K562 (cell line): ENCODE results near the gene HMG20B. TPM values are rescaled to one million over a fixed set of nuclear protein-coding genes. Genes with fewer than 3 reads are reported as not detected.
A peak's percentile ranks its signal among the peaks of the same experiment; 100 is the strongest.

Source experiments
- ETS2 ChIP-seq: IDR thresholded peaks from 2 replicates; pipeline ENCODE4 v1.6.1; 2016; ENCODE audit warnings: borderline replicate concordance, missing genetic modification characterization, mild to moderate bottlenecking, moderate library complexity, missing compliant biosample characterization; ENCODE audit not compliant: poor library complexity, severe bottlenecking
- GABPB1 ChIP-seq: sonication (generic); formaldehyde crosslinking; IDR thresholded peaks from 2 replicates; pipeline ENCODE4 v1.8.0; 2022; ENCODE audit warnings: mild to moderate bottlenecking, missing genetic modification reagents
- HIVEP1 ChIP-seq: fragments of 250-450 bp; sonication (Bioruptor Pico); IDR thresholded peaks from 2 replicates; pipeline ENCODE4 v1.4.0; 2020; ENCODE audit warnings: mild to moderate bottlenecking
- KAT2B ChIP-seq: IDR thresholded peaks from one replicate; pipeline ENCODE4 v1.6.1; 2012; ENCODE audit warnings: low read depth, mild to moderate bottlenecking, control low read depth, inconsistent platforms, low read length, moderate library complexity
- KAT7 ChIP-seq: sonication (generic); formaldehyde crosslinking; IDR thresholded peaks from 2 replicates; pipeline ENCODE4 v1.8.0; 2022; ENCODE audit warnings: missing genetic modification reagents, mild to moderate bottlenecking, borderline replicate concordance
- KAT8 ChIP-seq: fragments of 450-650 bp; IDR thresholded peaks from 2 replicates; pipeline ENCODE4 v1.6.1; 2016; ENCODE audit warnings: low read depth, mild to moderate bottlenecking
- KDM1A ChIP-seq, 2 experiments: fragments of 450-650 bp; IDR thresholded peaks; 2 replicates each; pipeline ENCODE4 v1.6.1; 2016; ENCODE audit warnings: mild to moderate bottlenecking in 2 of 2
- MCM3 ChIP-seq: fragments of 450-650 bp; IDR thresholded peaks from 2 replicates; pipeline ENCODE4 v1.6.1; 2016
- PRPF4 ChIP-seq: fragments of 200-400 bp; formaldehyde crosslinking; IDR thresholded peaks from one replicate; pipeline ENCODE4 v1.6.1; 2017; ENCODE audit warnings: low read length, low read depth, mild to moderate bottlenecking; ENCODE audit not compliant: insufficient read depth, poor library complexity, severe bottlenecking
- PTBP1 ChIP-seq: fragments of 200-400 bp; formaldehyde crosslinking; IDR thresholded peaks from 2 replicates; pipeline ENCODE4 v1.6.1; 2017; ENCODE audit warnings: low read depth, low read length
- SAFB2 ChIP-seq: fragments of 200-400 bp; formaldehyde crosslinking; IDR thresholded peaks from 2 replicates; pipeline ENCODE4 v1.6.1; 2018; ENCODE audit warnings: borderline replicate concordance, low read length, low read depth, moderate library complexity; ENCODE audit not compliant: severe bottlenecking
- SP2 ChIP-seq: IDR thresholded peaks from 2 replicates; pipeline ENCODE4 v1.6.1; 2011; ENCODE audit warnings: mild to moderate bottlenecking, low read depth, low read length, moderate library complexity; ENCODE audit not compliant: poor library complexity, severe bottlenecking; ENCODE audit errors: extremely low read depth
- ZBTB7A ChIP-seq: IDR thresholded peaks from 2 replicates; pipeline ENCODE4 v1.6.1; 2011; ENCODE audit warnings: low read depth, mild to moderate bottlenecking, low read length, moderate library complexity, borderline replicate concordance; ENCODE audit not compliant: control insufficient read depth
- ZNF184 ChIP-seq: sonication (generic); formaldehyde crosslinking; IDR thresholded peaks from 2 replicates; pipeline ENCODE4 v1.5.0; 2020; ENCODE audit warnings: missing genetic modification reagents
- polyA plus RNA-seq, 8 experiments: library from polyadenylated mRNA; depleted of rRNA in 4 of 8; stranded (reverse) in 5 of 8; unstranded in 3 of 8; fragments of >200 nt; fragmentation: Nextera tagmentation in 2 of 8; fragmentation: Illumina TruSeq in 1 of 8; extraction: Ambion mirVana in 2 of 8; extraction: Trizol in 1 of 8; gene quantifications; 2 replicates each; pipeline versions ENCODE4 v1.2.1 to v1.2.3, GENCODE V29; 2011 to 2014; ENCODE audit warnings: inconsistent platforms in 1 of 8, missing spikeins in 1 of 8
- total RNA-seq, 7 experiments: library from RNA; depleted of rRNA in 6 of 7; stranded (reverse); fragments of >200 nt in 6 of 7; fragmentation: Illumina TruSeq in 2 of 7; extraction: Trizol in 2 of 7; gene quantifications; 2 replicates each; pipeline versions ENCODE4 v1.2.1 to v1.2.3, GENCODE V29; 2011 to 2021; ENCODE audit warnings: low replicate concordance in 1 of 7
- TF ChIP-seq, protein P1 (sequence below): fragments of 450-650 bp; IDR thresholded peaks from 2 replicates; pipeline ENCODE4 v1.6.1; 2016
- TF ChIP-seq, protein P2 (sequence below): fragments of 450-650 bp; formaldehyde crosslinking; IDR thresholded peaks from 2 replicates; pipeline ENCODE4 v1.4.0; 2020; ENCODE audit warnings: mild to moderate bottlenecking
- TF ChIP-seq, protein P3 (sequence below): sonication (generic); formaldehyde crosslinking; IDR thresholded peaks from 2 replicates; pipeline ENCODE4 v1.8.1; 2023; ENCODE audit warnings: mild to moderate bottlenecking, missing genetic modification reagents, moderate library complexity
- TF ChIP-seq, protein P4 (sequence below): fragments of 200-800 bp; sonication (Bioruptor generic); IDR thresholded peaks from 2 replicates; pipeline ENCODE4 v1.6.1; 2017; ENCODE audit warnings: missing genetic modification characterization, missing compliant biosample characterization
- TF ChIP-seq, protein P5 (sequence below): fragments of 450-650 bp; IDR thresholded peaks from one replicate; pipeline ENCODE4 v1.6.1; 2018; ENCODE audit warnings: mild to moderate bottlenecking, moderate library complexity; ENCODE audit not compliant: partially characterized antibody
- TF ChIP-seq, protein P6 (sequence below): fragments of 250-450 bp; sonication (Bioruptor Pico); IDR thresholded peaks from 2 replicates; pipeline ENCODE4 v1.5.0; 2021

The HMG20B gene
- total and polyA plus RNA-seq, 9 of the 15 experiments (the other 6 are each of a cell fraction or from before 2014, with no cell fraction given): 0.35 to 172 (median 38.6) TPM

DNA sequence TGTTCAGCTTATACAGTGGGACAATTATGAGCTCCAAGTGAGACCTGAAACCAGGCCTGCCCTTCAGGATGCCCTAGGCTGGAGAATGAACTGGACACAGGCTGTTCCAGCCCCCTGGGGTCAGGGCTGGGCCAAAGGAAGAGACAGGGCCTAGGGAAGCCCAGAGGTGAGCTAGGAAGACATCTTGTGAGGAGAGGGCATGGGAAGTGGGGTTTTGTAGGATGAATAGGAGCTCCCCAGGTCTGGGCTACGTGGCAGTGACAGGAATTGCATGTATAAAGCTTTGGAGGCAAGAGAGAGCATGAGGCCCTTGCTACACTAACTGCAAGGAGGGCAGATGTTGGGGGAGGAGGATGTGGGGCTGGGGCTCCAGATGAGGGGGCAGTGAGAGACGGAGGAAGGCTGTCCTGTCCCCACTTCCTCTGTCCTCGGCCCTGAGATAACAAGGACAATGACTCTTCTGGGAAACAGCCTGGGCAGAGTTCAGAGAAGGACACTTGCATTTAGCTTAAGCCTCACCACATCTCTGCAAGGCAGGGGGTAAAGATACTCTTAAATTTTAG lies 35.4 kb downstream of the HMG20B start (continued):
- TF ChIP-seq, protein P1, sequence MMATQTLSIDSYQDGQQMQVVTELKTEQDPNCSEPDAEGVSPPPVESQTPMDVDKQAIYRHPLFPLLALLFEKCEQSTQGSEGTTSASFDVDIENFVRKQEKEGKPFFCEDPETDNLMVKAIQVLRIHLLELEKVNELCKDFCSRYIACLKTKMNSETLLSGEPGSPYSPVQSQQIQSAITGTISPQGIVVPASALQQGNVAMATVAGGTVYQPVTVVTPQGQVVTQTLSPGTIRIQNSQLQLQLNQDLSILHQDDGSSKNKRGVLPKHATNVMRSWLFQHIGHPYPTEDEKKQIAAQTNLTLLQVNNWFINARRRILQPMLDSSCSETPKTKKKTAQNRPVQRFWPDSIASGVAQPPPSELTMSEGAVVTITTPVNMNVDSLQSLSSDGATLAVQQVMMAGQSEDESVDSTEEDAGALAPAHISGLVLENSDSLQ: peak; percentile 51
- no peak for TF ChIP-seq SP2
- no peak for TF ChIP-seq SAFB2
- TF ChIP-seq, protein P2, sequence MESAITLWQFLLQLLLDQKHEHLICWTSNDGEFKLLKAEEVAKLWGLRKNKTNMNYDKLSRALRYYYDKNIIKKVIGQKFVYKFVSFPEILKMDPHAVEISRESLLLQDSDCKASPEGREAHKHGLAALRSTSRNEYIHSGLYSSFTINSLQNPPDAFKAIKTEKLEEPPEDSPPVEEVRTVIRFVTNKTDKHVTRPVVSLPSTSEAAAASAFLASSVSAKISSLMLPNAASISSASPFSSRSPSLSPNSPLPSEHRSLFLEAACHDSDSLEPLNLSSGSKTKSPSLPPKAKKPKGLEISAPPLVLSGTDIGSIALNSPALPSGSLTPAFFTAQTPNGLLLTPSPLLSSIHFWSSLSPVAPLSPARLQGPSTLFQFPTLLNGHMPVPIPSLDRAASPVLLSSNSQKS (CRISPR knock-in tag): no peak
- no peak for TF ChIP-seq PRPF4
- TF ChIP-seq KAT2B: no peak
- TF ChIP-seq KDM1A (IDR thresholded peaks at IDR 0.05): no peak
- TF ChIP-seq, protein P3, sequence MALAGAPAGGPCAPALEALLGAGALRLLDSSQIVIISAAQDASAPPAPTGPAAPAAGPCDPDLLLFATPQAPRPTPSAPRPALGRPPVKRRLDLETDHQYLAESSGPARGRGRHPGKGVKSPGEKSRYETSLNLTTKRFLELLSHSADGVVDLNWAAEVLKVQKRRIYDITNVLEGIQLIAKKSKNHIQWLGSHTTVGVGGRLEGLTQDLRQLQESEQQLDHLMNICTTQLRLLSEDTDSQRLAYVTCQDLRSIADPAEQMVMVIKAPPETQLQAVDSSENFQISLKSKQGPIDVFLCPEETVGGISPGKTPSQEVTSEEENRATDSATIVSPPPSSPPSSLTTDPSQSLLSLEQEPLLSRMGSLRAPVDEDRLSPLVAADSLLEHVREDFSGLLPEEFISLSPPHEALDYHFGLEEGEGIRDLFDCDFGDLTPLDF (CRISPR knock-in tag): no peak
- no peak for TF ChIP-seq PTBP1
- TF ChIP-seq MCM3: no peak
- no peak for TF ChIP-seq ETS2 (tag)
- no peak for TF ChIP-seq HIVEP1
- no peak for TF ChIP-seq KAT7 (CRISPR knock-in tag)
- TF ChIP-seq, protein P4, sequence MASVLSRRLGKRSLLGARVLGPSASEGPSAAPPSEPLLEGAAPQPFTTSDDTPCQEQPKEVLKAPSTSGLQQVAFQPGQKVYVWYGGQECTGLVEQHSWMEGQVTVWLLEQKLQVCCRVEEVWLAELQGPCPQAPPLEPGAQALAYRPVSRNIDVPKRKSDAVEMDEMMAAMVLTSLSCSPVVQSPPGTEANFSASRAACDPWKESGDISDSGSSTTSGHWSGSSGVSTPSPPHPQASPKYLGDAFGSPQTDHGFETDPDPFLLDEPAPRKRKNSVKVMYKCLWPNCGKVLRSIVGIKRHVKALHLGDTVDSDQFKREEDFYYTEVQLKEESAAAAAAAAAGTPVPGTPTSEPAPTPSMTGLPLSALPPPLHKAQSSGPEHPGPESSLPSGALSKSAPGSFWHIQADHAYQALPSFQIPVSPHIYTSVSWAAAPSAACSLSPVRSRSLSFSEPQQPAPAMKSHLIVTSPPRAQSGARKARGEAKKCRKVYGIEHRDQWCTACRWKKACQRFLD (CRISPR knock-in tag): no peak
- TF ChIP-seq ZBTB7A: 0 out of 2 replicates have a peak, but pooled peaks have one; percentile 44
- TF ChIP-seq KAT8: no peak
- TF ChIP-seq ZNF184 (CRISPR knock-in tag): no peak
- TF ChIP-seq GABPB1 (CRISPR knock-in tag): peak; percentile 10; the same call in 1 of the 2 replicates
- TF ChIP-seq, protein P5, sequence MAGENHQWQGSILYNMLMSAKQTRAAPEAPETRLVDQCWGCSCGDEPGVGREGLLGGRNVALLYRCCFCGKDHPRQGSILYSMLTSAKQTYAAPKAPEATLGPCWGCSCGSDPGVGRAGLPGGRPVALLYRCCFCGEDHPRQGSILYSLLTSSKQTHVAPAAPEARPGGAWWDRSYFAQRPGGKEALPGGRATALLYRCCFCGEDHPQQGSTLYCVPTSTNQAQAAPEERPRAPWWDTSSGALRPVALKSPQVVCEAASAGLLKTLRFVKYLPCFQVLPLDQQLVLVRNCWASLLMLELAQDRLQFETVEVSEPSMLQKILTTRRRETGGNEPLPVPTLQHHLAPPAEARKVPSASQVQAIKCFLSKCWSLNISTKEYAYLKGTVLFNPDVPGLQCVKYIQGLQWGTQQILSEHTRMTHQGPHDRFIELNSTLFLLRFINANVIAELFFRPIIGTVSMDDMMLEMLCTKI: no peak
- TF ChIP-seq, protein P6, sequence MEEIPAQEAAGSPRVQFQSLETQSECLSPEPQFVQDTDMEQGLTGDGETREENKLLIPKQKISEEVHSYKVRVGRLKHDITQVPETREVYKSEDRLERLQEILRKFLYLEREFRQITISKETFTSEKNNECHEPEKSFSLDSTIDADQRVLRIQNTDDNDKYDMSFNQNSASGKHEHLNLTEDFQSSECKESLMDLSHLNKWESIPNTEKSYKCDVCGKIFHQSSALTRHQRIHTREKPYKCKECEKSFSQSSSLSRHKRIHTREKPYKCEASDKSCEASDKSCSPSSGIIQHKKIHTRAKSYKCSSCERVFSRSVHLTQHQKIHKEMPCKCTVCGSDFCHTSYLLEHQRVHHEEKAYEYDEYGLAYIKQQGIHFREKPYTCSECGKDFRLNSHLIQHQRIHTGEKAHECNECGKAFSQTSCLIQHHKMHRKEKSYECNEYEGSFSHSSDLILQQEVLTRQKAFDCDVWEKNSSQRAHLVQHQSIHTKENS (CRISPR knock-in tag): no peak
